H1 (cell line): ENCODE results near the gene CIB4. TPM values are rescaled to one million over a fixed set of nuclear protein-coding genes. Genes with fewer than 3 reads are reported as not detected.

ENCODE experiments used
- CTCF ChIA-PET: fragments of 300-600 bp; sonication (Branson Sonifier 250); formaldehyde crosslinking; loops from one replicate; lab custom pipeline; 2021; ENCODE audit not compliant: partially characterized antibody; lab: Charles Lee
- POLR2A ChIA-PET: fragments of 300-600 bp; sonication (Branson Sonifier 250); formaldehyde crosslinking; loops from one replicate; lab custom pipeline; 2021; ENCODE audit warnings: inconsistent platforms; ENCODE audit not compliant: partially characterized antibody; lab: Charles Lee
- DNase-seq, 2 experiments: peaks; one replicate each; pipeline versions ENCODE4 v3.0.0 to v3.0.0-alpha.2; 2010 to 2022; ENCODE audit warnings: low spot score in 2 of 2, low read depth in 1 of 2, mixed read lengths in 1 of 2
- FAIRE-seq: peaks from 2 replicates; lab custom pipeline; 2011; peaks lifted over from hg19 to GRCh38; lab: Jason Lieb, UNC
- H2AFZ ChIP-seq: 2 replicates; pipeline ENCODE4 v1.8.1; 2012; ENCODE audit warnings: low read length, inconsistent platforms
- H2AK5ac ChIP-seq: 2 replicates; pipeline ENCODE4 v1.6.1; 2013; ENCODE audit warnings: low read depth, low read length
- H2BK120ac ChIP-seq: replicated peaks from 2 replicates; pipeline ENCODE3; 2013; ENCODE audit warnings: low read depth, low read length, inconsistent platforms
- H2BK12ac ChIP-seq: 2 replicates; pipeline ENCODE4 v1.6.1; 2013; ENCODE audit warnings: low read depth, low read length
- H2BK15ac ChIP-seq: 2 replicates; pipeline ENCODE4 v1.6.1; 2013; ENCODE audit warnings: low read length
- H2BK20ac ChIP-seq: 2 replicates; pipeline ENCODE4 v1.6.1; 2013; ENCODE audit warnings: low read length
- H2BK5ac ChIP-seq: 2 replicates; pipeline ENCODE4 v1.6.1; 2013; ENCODE audit warnings: low read depth, low read length
- H3K14ac ChIP-seq: 2 replicates; pipeline ENCODE4 v1.6.1; 2013; ENCODE audit warnings: inconsistent platforms; ENCODE audit not compliant: insufficient read length
- H3K18ac ChIP-seq: 2 replicates; pipeline ENCODE4 v1.6.1; 2013; ENCODE audit warnings: low read length; ENCODE audit errors: extremely low read depth
- H3K23ac ChIP-seq: 2 replicates; pipeline ENCODE4 v1.6.1; 2013; ENCODE audit warnings: inconsistent platforms; ENCODE audit not compliant: insufficient read length
- H3K23me2 ChIP-seq: 2 replicates; pipeline ENCODE4 v1.6.1; 2013; ENCODE audit warnings: low read depth, low read length
- H3K27ac ChIP-seq: 2 replicates; pipeline ENCODE4 v1.6.1; 2011; ENCODE audit warnings: low read depth, low read length, inconsistent platforms
- H3K27me3 ChIP-seq, 4 experiments: replicated peaks in 1 of 4; 1 replicate in 1 of 4; 2 replicates in 3 of 4; pipeline versions ENCODE4 v1.6.1 to v1.8.1; 2011 to 2013; ENCODE audit warnings: low read length in 3 of 4, mild to moderate bottlenecking in 3 of 4, inconsistent platforms in 2 of 4, mixed read lengths in 2 of 4, moderate library complexity in 1 of 4; ENCODE audit not compliant: control insufficient read depth in 3 of 4, insufficient read depth in 3 of 4; ENCODE audit errors: extremely low read depth in 1 of 4
- H3K36me3 ChIP-seq, 4 experiments: 2 replicates each; pipeline versions ENCODE4 v1.6.1 to v1.8.1; 2011 to 2013; ENCODE audit warnings: mild to moderate bottlenecking in 4 of 4, low read length in 3 of 4, moderate library complexity in 2 of 4, control low read depth in 1 of 4, inconsistent platforms in 1 of 4; ENCODE audit not compliant: insufficient read depth in 4 of 4, control insufficient read depth in 2 of 4
- H3K4ac ChIP-seq: replicated peaks from 2 replicates; pipeline ENCODE3; 2013; ENCODE audit warnings: low read length, low read depth, mixed read lengths, inconsistent platforms; ENCODE audit not compliant: insufficient read length
- H3K4me1 ChIP-seq, 4 experiments: replicated peaks in 1 of 4; 1 replicate in 1 of 4; 2 replicates in 3 of 4; pipeline versions ENCODE4 v1.6.1 to v1.8.1; 2011 to 2013; ENCODE audit warnings: low read length in 3 of 4, inconsistent platforms in 2 of 4, mixed read lengths in 1 of 4; ENCODE audit not compliant: insufficient read depth in 4 of 4, control insufficient read depth in 3 of 4
- H3K4me2 ChIP-seq, 2 experiments: 2 replicates each; pipeline versions ENCODE4 v1.6.1 to v1.8.1; 2011 to 2013; ENCODE audit warnings: low read depth in 2 of 2, low read length in 2 of 2, control low read depth in 1 of 2, inconsistent platforms in 1 of 2, mild to moderate bottlenecking in 1 of 2; ENCODE audit not compliant: insufficient read depth in 1 of 2
- H3K4me3 ChIP-seq, 4 experiments: fragments of 200-600, 300-600 bp in 1 of 4; sonication (generic), shearing (Covaris generic), sonication (Bioruptor Twin) in 1 of 4; 2 replicates each; pipeline versions ENCODE4 v1.5.1 to v1.8.1; 2011 to 2016; ENCODE audit warnings: low read length in 4 of 4, low read depth in 3 of 4, control low read depth in 2 of 4, inconsistent platforms in 2 of 4, mild to moderate bottlenecking in 2 of 4, mixed read lengths in 1 of 4, moderate library complexity in 1 of 4; ENCODE audit not compliant: insufficient read depth in 2 of 4; ENCODE audit errors: extremely low read depth in 1 of 4
- H3K56ac ChIP-seq: replicated peaks from 2 replicates; pipeline ENCODE3; 2013; ENCODE audit warnings: low read depth, mild to moderate bottlenecking, mixed read lengths, low read length, inconsistent platforms; ENCODE audit not compliant: insufficient read length
- H3K79me1 ChIP-seq: 2 replicates; pipeline ENCODE4 v1.6.1; 2013; ENCODE audit warnings: low read depth, low read length, control low read depth
- H3K79me2 ChIP-seq, 2 experiments: 2 replicates each; pipeline versions ENCODE4 v1.6.1 to v1.8.1; 2012 to 2013; ENCODE audit warnings: low read length in 2 of 2, mild to moderate bottlenecking in 2 of 2, inconsistent platforms in 1 of 2; ENCODE audit not compliant: insufficient read depth in 2 of 2, control insufficient read depth in 1 of 2
- H3K9ac ChIP-seq, 4 experiments: replicated peaks in 1 of 4; 1 replicate in 1 of 4; 2 replicates in 3 of 4; pipeline versions ENCODE4 v1.6.1 to v1.8.1; 2011 to 2013; ENCODE audit warnings: low read depth in 3 of 4, low read length in 3 of 4, control low read depth in 2 of 4, mild to moderate bottlenecking in 2 of 4, moderate library complexity in 2 of 4, inconsistent platforms in 1 of 4; ENCODE audit errors: extremely low read depth in 1 of 4
- H3K9me3 ChIP-seq, 2 experiments: 2 replicates each; pipeline versions ENCODE4 v1.6.1 to v1.8.1; 2012 to 2013; ENCODE audit warnings: mild to moderate bottlenecking in 2 of 2, moderate library complexity in 2 of 2, control low read depth in 1 of 2, inconsistent platforms in 1 of 2, low read depth in 1 of 2, low read length in 1 of 2, mixed read lengths in 1 of 2; ENCODE audit not compliant: insufficient read depth in 2 of 2
- H4K20me1 ChIP-seq, 2 experiments: replicated peaks in 1 of 2; 2 replicates each; pipeline versions ENCODE3 to v1.8.1; 2011 to 2013; ENCODE audit warnings: inconsistent platforms in 2 of 2, low read length in 2 of 2, mild to moderate bottlenecking in 1 of 2; ENCODE audit not compliant: insufficient read depth in 2 of 2, control insufficient read depth in 1 of 2
- H4K5ac ChIP-seq: 2 replicates; pipeline ENCODE4 v1.6.1; 2013; ENCODE audit warnings: low read length, low read depth, mixed read lengths, inconsistent platforms; ENCODE audit not compliant: insufficient read length
- H4K8ac ChIP-seq: 2 replicates; pipeline ENCODE4 v1.8.0; 2013; ENCODE audit warnings: mild to moderate bottlenecking, moderate library complexity, low read length, inconsistent platforms; ENCODE audit not compliant: insufficient read depth; ENCODE audit errors: extremely low read depth
- H4K91ac ChIP-seq: replicated peaks from 2 replicates; pipeline ENCODE3; 2013; ENCODE audit warnings: low read length, mixed read lengths, inconsistent platforms; ENCODE audit not compliant: insufficient read length
- BACH1 ChIP-seq: IDR thresholded peaks from 2 replicates; pipeline ENCODE4 v1.6.1; 2012; ENCODE audit warnings: low read length, improper control_type of control experiment
- EGR1 ChIP-seq: IDR thresholded peaks from 2 replicates; pipeline ENCODE4 v1.6.1; 2011; ENCODE audit warnings: low read depth, low read length, borderline replicate concordance
- HDAC2 ChIP-seq, 2 experiments: fragments of 300-600 bp in 1 of 2; sonication (generic) in 1 of 2; IDR thresholded peaks; 2 replicates each; pipeline ENCODE4 v1.6.1; 2011 to 2012; ENCODE audit warnings: low read depth in 2 of 2, low read length in 2 of 2, mild to moderate bottlenecking in 2 of 2, moderate library complexity in 2 of 2, borderline replicate concordance in 1 of 2, inconsistent platforms in 1 of 2
- KDM1A ChIP-seq: fragments of 200-600, 300-600 bp; sonication (generic); IDR thresholded peaks from 2 replicates; pipeline ENCODE4 v1.7.1; 2016; ENCODE audit warnings: mild to moderate bottlenecking, low read length, borderline replicate concordance
- PHF8 ChIP-seq: fragments of 200-600 bp; sonication (generic); conservative IDR thresholded peaks from 2 replicates; pipeline ENCODE4 v1.7.1; 2012; ENCODE audit warnings: low read depth, mild to moderate bottlenecking, inconsistent platforms, low read length, moderate library complexity
- POLR2A ChIP-seq, 2 experiments: IDR thresholded peaks; 1 replicate in 1 of 2; 2 replicates in 1 of 2; pipeline ENCODE4 v1.6.1; 2011; ENCODE audit warnings: low read depth in 2 of 2, low read length in 2 of 2, mild to moderate bottlenecking in 2 of 2; ENCODE audit errors: control extremely low read depth in 1 of 2
- RAD21 ChIP-seq, 2 experiments: IDR thresholded peaks in 1 of 2; conservative IDR thresholded peaks in 1 of 2; 2 replicates each; pipeline ENCODE4 v1.6.1; 2011; ENCODE audit warnings: low read depth in 2 of 2, low read length in 2 of 2, improper control_type of control experiment in 1 of 2, inconsistent platforms in 1 of 2, mild to moderate bottlenecking in 1 of 2, moderate library complexity in 1 of 2
- RBBP5 ChIP-seq: IDR thresholded peaks from 2 replicates; pipeline ENCODE4 v1.7.1; 2012; ENCODE audit warnings: low read depth, mild to moderate bottlenecking, inconsistent platforms, low read length, moderate library complexity, borderline replicate concordance
- SRF ChIP-seq: IDR thresholded peaks from 2 replicates; pipeline ENCODE4 v1.6.1; 2011; ENCODE audit warnings: mild to moderate bottlenecking, low read depth, low read length, moderate library complexity
- SUZ12 ChIP-seq: fragments of 200-600 bp; sonication (generic); IDR thresholded peaks from 2 replicates; pipeline ENCODE4 v1.6.1; 2012; ENCODE audit warnings: mild to moderate bottlenecking, inconsistent platforms, low read length, moderate library complexity, mixed read lengths
- WGBS, 2 experiments: shearing (Covaris generic) in 1 of 2; methylation state at CpG; one replicate each; pipeline versions ENCODE4 v1.1.6 to v1.1.7; 2013 to 2015; ENCODE audit warnings: low lambda C conversion rate in 2 of 2, mixed read lengths in 2 of 2, inconsistent platforms in 1 of 2, low coverage in 1 of 2, missing lambda C conversion rate in 1 of 2; ENCODE audit not compliant: insufficient replicate concordance in 2 of 2, insufficient coverage in 1 of 2, insufficient read length in 1 of 2; ENCODE audit errors: extremely low coverage in 1 of 2, missing lambda C conversion rate in 1 of 2; 5-methylcytosine and 5-hydroxymethylcytosine counted together
- polyA plus RNA-seq, 7 experiments: library from polyadenylated mRNA; depleted of rRNA in 3 of 7; stranded (reverse) in 5 of 7; unstranded in 2 of 7; fragments of >200 nt in 5 of 7; fragments of 200-250 nt in 2 of 7; gene quantifications; 1 replicate in 5 of 7; 2 replicates in 1 of 7; 4 replicates in 1 of 7; pipeline versions ENCODE4 v1.2.1 to v1.2.3, GENCODE V29; 2011 to 2013; ENCODE audit warnings: missing spikeins in 2 of 7, mixed read lengths in 2 of 7
- total RNA-seq: library from RNA; stranded (reverse); fragmentation: NEBNext Ultra II Directional; extraction: Animal tissue kit (Norgen Biotek cat#: 25700); gene quantifications from 2 replicates; pipeline ENCODE4 v1.2.1, GENCODE V29; 2021
- TF ChIP-seq, protein P1 (sequence below): IDR thresholded peaks from 2 replicates; pipeline ENCODE4 v1.6.1; 2011; ENCODE audit warnings: low read length, improper control_type of control experiment

The CIB4 gene
- total and polyA plus RNA-seq, 2 of the 8 experiments (the other 6 are each of a cell fraction or from before 2014, with no cell fraction given) = not detected

DNA sequence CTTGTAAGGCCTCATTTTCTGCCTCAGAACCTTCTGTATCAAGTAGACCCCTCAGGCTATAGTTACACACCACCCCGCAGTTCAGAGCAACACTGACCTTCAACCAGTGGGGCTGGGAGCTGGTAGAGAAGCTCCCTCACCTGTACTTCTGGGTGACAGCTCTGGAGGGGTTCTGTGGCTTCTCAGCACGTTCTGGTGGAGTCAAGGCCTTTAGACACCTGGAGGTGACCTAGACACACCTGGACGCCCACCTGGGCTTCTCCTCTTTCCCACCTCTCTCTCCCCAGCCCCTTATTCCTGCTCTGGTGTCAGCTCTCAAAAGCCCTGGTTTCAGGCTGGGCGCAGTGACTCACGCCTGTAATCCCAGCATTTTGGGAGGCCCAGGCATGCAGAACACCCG, 7.3 kb upstream of the CIB4 start:
- Histone ChIP-seq H4K5ac (no peak overlapping the region), H3K4ac (no peak overlapping the region), H3K27ac (no peak overlapping the region), H3K14ac (no peak overlapping the region), H3K4me3 (no peak overlapping the region), H2AK5ac (no peak overlapping the region), H3K4me2 (no peak overlapping the region), H2AFZ (no peak overlapping the region), H3K79me2 (0 out of 4 replicates have a peak, but pooled peaks cover 0 to 3% of the 10 kb centered on the region in 2 experiments), H2BK20ac (no peak overlapping the region), H4K8ac (no peak overlapping the region), H4K20me1 (no peaks in the 10 kb centered on the region), H3K23ac (no peak overlapping the region), H2BK15ac (0 out of 2 replicates have a peak overlapping the region, but pooled peaks have one; percentile 31), H3K9ac (no peak overlapping the region), H3K23me2 (no peaks in the 10 kb centered on the region), H3K18ac (no peak overlapping the region), H3K79me1 (no peaks in the 10 kb centered on the region), H3K4me1 (peaks cover 0 to 4% (median 1%) of the 10 kb centered on the region in 4 experiments; a peak in 4 of 7 replicates), H2BK12ac (no peak overlapping the region), H3K36me3 (no peaks in the 10 kb centered on the region), H3K9me3 (no peaks in the 10 kb centered on the region), H3K56ac (no peak overlapping the region), H2BK5ac (no peak overlapping the region), H3K27me3 (peaks cover 0 to 3% (median 0%) of the 10 kb centered on the region in 4 experiments; a peak in 2 of 7 replicates), H4K91ac (no peak overlapping the region), H2BK120ac (no peak overlapping the region)
- no peak for DNase-seq
- CTCF ChIA-PET = interaction anchor here (0.6 to 2.8 kb wide), 3 partner anchors 45 to 186 kb away, joined by 3 to 11 read pairs (median 3); no protein-coding TSS in a partner anchor
- POLR2A ChIA-PET = interaction anchor here (1.0 kb wide), 1 partner anchor 37 kb away, joined by 3 read pairs; no protein-coding TSS in a partner anchor
- WGBS, 2 experiments = 87% methylated on average over 6 of the region's 6 CpGs; no CpG with 5 or more reads in 1 of the 2 experiments
- no peak for FAIRE-seq
- TF ChIP-seq, protein P1, sequence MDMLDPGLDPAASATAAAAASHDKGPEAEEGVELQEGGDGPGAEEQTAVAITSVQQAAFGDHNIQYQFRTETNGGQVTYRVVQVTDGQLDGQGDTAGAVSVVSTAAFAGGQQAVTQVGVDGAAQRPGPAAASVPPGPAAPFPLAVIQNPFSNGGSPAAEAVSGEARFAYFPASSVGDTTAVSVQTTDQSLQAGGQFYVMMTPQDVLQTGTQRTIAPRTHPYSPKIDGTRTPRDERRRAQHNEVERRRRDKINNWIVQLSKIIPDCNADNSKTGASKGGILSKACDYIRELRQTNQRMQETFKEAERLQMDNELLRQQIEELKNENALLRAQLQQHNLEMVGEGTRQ = no peak
- TF ChIP-seq POLR2A (IDR thresholded peaks at IDR 0.05; ENCODE audit: control extremely low read depth in 1 of 2, low read depth in 2 of 2, low read length in 2 of 2) (no peak), SUZ12 (no peak), RBBP5 (no peak), KDM1A (no peak), BACH1 (no peak), SRF (no peak), HDAC2 (IDR thresholded peaks at IDR 0.05; ENCODE audit: borderline replicate concordance in 1 of 2, low read depth in 2 of 2, low read length in 2 of 2) (no peak), EGR1 (no peak), PHF8 (no peak), RAD21 (IDR thresholded peaks at IDR 0.05 in 1 of 2, conservative IDR thresholded peaks at IDR 0.05 in 1 of 2; ENCODE audit: low read depth in 2 of 2, low read length in 2 of 2) (no peak)
